Ovary (tissue), 3 donors: Measurements from ENCODE around the gene SELENOF.
"Not testable (repeated sequence)": the region's sequence is repeated elsewhere in the genome, so short reads cannot be mapped to it uniquely, and the experiment has no call there.

ENCODE experiments used
- EP300 ChIP-seq: sonication (generic); formaldehyde crosslinking; IDR thresholded peaks from one replicate; pipeline ENCODE4 v1.6.1; 2017; ENCODE audit warnings: antibody characterized with exemption
- POLR2A ChIP-seq: fragments of 450-650 bp; IDR thresholded peaks from one replicate; pipeline ENCODE4 v1.6.1; 2017; ENCODE audit warnings: antibody characterized with exemption, mild to moderate bottlenecking, moderate library complexity
- TF ChIP-seq, protein P1 (sequence below), 3 donors: fragments of 450-650 bp in 2 of 3; fragments of 200-600 bp in 1 of 3; IDR thresholded peaks; one replicate each; pipeline versions ENCODE4 v1.5.1 to v1.8.0; 2016 to 2022; ENCODE audit warnings: antibody characterized with exemption in 3 of 3, mild to moderate bottlenecking in 1 of 3
- donor health status: DM: no; HTN: no; CAD: no.

DNA sequence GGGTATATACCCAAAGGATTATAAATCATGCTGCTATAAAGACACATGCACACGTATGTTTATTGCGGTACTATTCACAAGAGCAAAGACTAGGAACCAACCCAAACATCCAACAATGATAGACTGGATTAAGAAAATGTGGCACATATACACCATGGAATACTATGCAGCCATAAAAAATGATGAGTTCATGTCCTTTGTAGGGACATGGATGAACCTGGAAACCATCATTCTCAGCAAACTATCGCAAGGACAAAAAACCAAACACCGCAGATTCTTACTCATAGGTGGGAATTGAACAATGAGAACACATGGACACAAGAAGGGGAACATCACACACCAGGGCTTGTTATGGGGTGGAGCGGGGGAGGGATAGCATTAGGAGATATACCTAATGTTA lies 94.0 kb downstream of the SELENOF start:
- TF ChIP-seq, protein P1, sequence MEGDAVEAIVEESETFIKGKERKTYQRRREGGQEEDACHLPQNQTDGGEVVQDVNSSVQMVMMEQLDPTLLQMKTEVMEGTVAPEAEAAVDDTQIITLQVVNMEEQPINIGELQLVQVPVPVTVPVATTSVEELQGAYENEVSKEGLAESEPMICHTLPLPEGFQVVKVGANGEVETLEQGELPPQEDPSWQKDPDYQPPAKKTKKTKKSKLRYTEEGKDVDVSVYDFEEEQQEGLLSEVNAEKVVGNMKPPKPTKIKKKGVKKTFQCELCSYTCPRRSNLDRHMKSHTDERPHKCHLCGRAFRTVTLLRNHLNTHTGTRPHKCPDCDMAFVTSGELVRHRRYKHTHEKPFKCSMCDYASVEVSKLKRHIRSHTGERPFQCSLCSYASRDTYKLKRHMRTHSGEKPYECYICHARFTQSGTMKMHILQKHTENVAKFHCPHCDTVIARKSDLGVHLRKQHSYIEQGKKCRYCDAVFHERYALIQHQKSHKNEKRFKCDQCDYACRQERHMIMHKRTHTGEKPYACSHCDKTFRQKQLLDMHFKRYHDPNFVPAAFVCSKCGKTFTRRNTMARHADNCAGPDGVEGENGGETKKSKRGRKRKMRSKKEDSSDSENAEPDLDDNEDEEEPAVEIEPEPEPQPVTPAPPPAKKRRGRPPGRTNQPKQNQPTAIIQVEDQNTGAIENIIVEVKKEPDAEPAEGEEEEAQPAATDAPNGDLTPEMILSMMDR (IDR thresholded peaks at IDR 0.05) = not testable (repeated sequence)
- not testable (repeated sequence) for TF ChIP-seq POLR2A, EP300
